H9 (cell line): ENCODE data around the gene ULK3. TPM values are rescaled to one million over a fixed set of nuclear protein-coding genes. Genes with fewer than 3 reads are reported as not detected.

Experiments
- DNase-seq: peaks from one replicate; pipeline ENCODE4 v3.0.0-alpha.2; 2017
- H2AFZ ChIP-seq: one replicate; pipeline ENCODE4 v1.6.1; 2013; ENCODE audit warnings: mild to moderate bottlenecking, low read length, control low read depth, moderate library complexity
- H2AK5ac ChIP-seq: 2 replicates; pipeline ENCODE4 v1.6.1; 2013; ENCODE audit warnings: low read length, control low read depth, mixed read lengths; ENCODE audit not compliant: insufficient read length
- H2BK120ac ChIP-seq: one replicate; pipeline ENCODE4 v1.6.1; 2013; ENCODE audit warnings: low read depth, mild to moderate bottlenecking, low read length, control low read depth, inconsistent platforms; ENCODE audit not compliant: poor library complexity, severe bottlenecking
- H2BK12ac ChIP-seq: 2 replicates; pipeline ENCODE4 v1.6.1; 2013; ENCODE audit warnings: low read length, control low read depth, mixed read lengths, low read depth; ENCODE audit not compliant: insufficient read length
- H2BK15ac ChIP-seq: 2 replicates; pipeline ENCODE4 v1.6.1; 2013; ENCODE audit warnings: low read depth, low read length, control low read depth
- H2BK20ac ChIP-seq: one replicate; pipeline ENCODE4 v1.6.1; 2013; ENCODE audit warnings: low read depth, mild to moderate bottlenecking, low read length, control low read depth, inconsistent platforms; ENCODE audit not compliant: poor library complexity, severe bottlenecking
- H2BK5ac ChIP-seq: 2 replicates; pipeline ENCODE4 v1.6.1; 2013; ENCODE audit warnings: low read length, control low read depth, mixed read lengths; ENCODE audit not compliant: insufficient read length
- H3K14ac ChIP-seq: 2 replicates; pipeline ENCODE4 v1.6.1; 2013; ENCODE audit warnings: low read length, control low read depth; ENCODE audit not compliant: insufficient read depth
- H3K18ac ChIP-seq: 2 replicates; pipeline ENCODE4 v1.6.1; 2013; ENCODE audit warnings: low read depth, mild to moderate bottlenecking, mixed read lengths, low read length, control low read depth; ENCODE audit not compliant: insufficient read length
- H3K23ac ChIP-seq: 2 replicates; pipeline ENCODE4 v1.6.1; 2013; ENCODE audit warnings: low read length, control low read depth, mixed read lengths, low read depth; ENCODE audit not compliant: insufficient read length
- H3K23me2 ChIP-seq: 2 replicates; pipeline ENCODE4 v1.6.1; 2013; ENCODE audit warnings: low read depth, mild to moderate bottlenecking, mixed read lengths, low read length, control low read depth; ENCODE audit not compliant: insufficient read length, poor library complexity, severe bottlenecking
- H3K27ac ChIP-seq: 2 replicates; pipeline ENCODE4 v1.5.1; 2013; ENCODE audit warnings: low read length, control low read depth, mixed read lengths, low read depth; ENCODE audit not compliant: insufficient read length
- H3K27me3 ChIP-seq: 2 replicates; pipeline ENCODE4 v1.6.1; 2013; ENCODE audit warnings: low read length, control low read depth, inconsistent platforms; ENCODE audit not compliant: insufficient read depth
- H3K4ac ChIP-seq: 2 replicates; pipeline ENCODE4 v1.6.1; 2013; ENCODE audit warnings: low read depth, mild to moderate bottlenecking, control low read depth, inconsistent platforms, low read length, moderate library complexity
- H3K4me1 ChIP-seq: 2 replicates; pipeline ENCODE4 v1.6.1; 2013; ENCODE audit warnings: low read length, control low read depth, inconsistent platforms; ENCODE audit not compliant: insufficient read depth
- H3K4me2 ChIP-seq: 2 replicates; pipeline ENCODE4 v1.6.1; 2013; ENCODE audit warnings: low read length, control low read depth, mixed read lengths; ENCODE audit not compliant: insufficient read length, insufficient read depth
- H3K56ac ChIP-seq: 2 replicates; pipeline ENCODE4 v1.6.1; 2013; ENCODE audit warnings: low read depth, mild to moderate bottlenecking, mixed read lengths, low read length, control low read depth; ENCODE audit not compliant: insufficient read length
- H3K79me1 ChIP-seq: 2 replicates; pipeline ENCODE4 v1.6.1; 2013; ENCODE audit warnings: low read depth, mild to moderate bottlenecking, moderate library complexity, low read length, control low read depth, inconsistent platforms; ENCODE audit not compliant: insufficient read depth, poor library complexity, severe bottlenecking
- H3K79me2 ChIP-seq: 2 replicates; pipeline ENCODE4 v1.6.1; 2013; ENCODE audit warnings: low read length, control low read depth, inconsistent platforms; ENCODE audit not compliant: insufficient read depth
- H3K9ac ChIP-seq: 2 replicates; pipeline ENCODE4 v1.6.1; 2013; ENCODE audit warnings: low read length, control low read depth, mixed read lengths; ENCODE audit not compliant: insufficient read length; ENCODE audit errors: extremely low read depth
- H3K9me3 ChIP-seq: one replicate; pipeline ENCODE4 v1.6.1; 2013; ENCODE audit warnings: low read depth, low read length, inconsistent platforms; ENCODE audit not compliant: control insufficient read depth
- H3T11ph ChIP-seq: one replicate; pipeline ENCODE4 v1.6.1; 2013; ENCODE audit warnings: mild to moderate bottlenecking, low read length, control low read depth, inconsistent platforms
- H4K20me1 ChIP-seq: one replicate; pipeline ENCODE4 v1.6.1; 2013; ENCODE audit not compliant: control insufficient read depth, insufficient read length, insufficient read depth
- H4K5ac ChIP-seq: 2 replicates; pipeline ENCODE4 v1.6.1; 2013; ENCODE audit warnings: low read depth, mild to moderate bottlenecking, mixed read lengths, low read length, control low read depth; ENCODE audit not compliant: insufficient read length
- H4K8ac ChIP-seq: replicated peaks from 2 replicates; pipeline ENCODE4 v1.6.1; 2013; ENCODE audit warnings: low read length, control low read depth, mixed read lengths, low read depth; ENCODE audit not compliant: insufficient read length
- H4K91ac ChIP-seq: 2 replicates; pipeline ENCODE4 v1.6.1; 2013; ENCODE audit warnings: low read depth, mild to moderate bottlenecking, moderate library complexity, mixed read lengths, low read length, control low read depth; ENCODE audit not compliant: insufficient read length
- H3K27ac Mint-ChIP-seq, 3 experiments: 2 replicates in 2 of 3; 3 replicates in 1 of 3; pipeline ENCODE4 v1.8.0; 2020 to 2021; ENCODE audit warnings: mixed read lengths in 3 of 3, mild to moderate bottlenecking in 1 of 3, moderate library complexity in 1 of 3
- H3K27me3 Mint-ChIP-seq: 2 replicates; pipeline ENCODE4 v1.8.0; 2021; ENCODE audit warnings: low read depth, mild to moderate bottlenecking, moderate library complexity, mixed read lengths
- H3K36me3 Mint-ChIP-seq, 3 experiments: 2 replicates in 2 of 3; 3 replicates in 1 of 3; pipeline ENCODE4 v1.8.0; 2020 to 2021; ENCODE audit warnings: low read depth in 3 of 3, mixed read lengths in 3 of 3; ENCODE audit not compliant: insufficient read depth in 1 of 3
- H3K4me1 Mint-ChIP-seq, 2 experiments: 2 replicates each; pipeline ENCODE4 v1.8.0; 2020; ENCODE audit warnings: mixed read lengths in 2 of 2
- H3K4me3 Mint-ChIP-seq, 2 experiments: 2 replicates in 1 of 2; 3 replicates in 1 of 2; pipeline ENCODE4 v1.8.0; 2020 to 2021; ENCODE audit warnings: mild to moderate bottlenecking in 2 of 2, mixed read lengths in 2 of 2, moderate library complexity in 1 of 2
- H3K9me3 Mint-ChIP-seq, 2 experiments: 2 replicates in 1 of 2; 3 replicates in 1 of 2; pipeline ENCODE4 v1.8.0; 2020; ENCODE audit warnings: mild to moderate bottlenecking in 2 of 2, mixed read lengths in 2 of 2, moderate library complexity in 1 of 2
- CTCF ChIP-seq: fragments of 200-600 bp; sonication (generic); conservative IDR thresholded peaks from 3 replicates; pipeline ENCODE4 v1.8.0; 2021; ENCODE audit warnings: antibody characterized with exemption, mild to moderate bottlenecking
- WGBS: extraction: QIAGEN DNeasy Blood & Tissue Kit; methylation state at CpG from one replicate; pipeline ENCODE4 v1.1.7; 2013; ENCODE audit warnings: missing lambda C conversion rate, low lambda C conversion rate, mixed read lengths; ENCODE audit not compliant: insufficient read length; ENCODE audit errors: extremely low coverage; 5-methylcytosine and 5-hydroxymethylcytosine counted together
- total RNA-seq: library from RNA; stranded (reverse); gene quantifications from 2 replicates; pipeline ENCODE4 v1.2.1, GENCODE V29; 2021

ULK3 gene
- total RNA-seq, 1 experiment from 2014 or later, result 34.0 TPM

GRCh38 chr15:74889883-74890664, 47.1 kb upstream of the ULK3 start, which contains the start of gene MPI:
Gene MPI (plus strand): TSS chr15:74890042. CDS start chr15:74890074, 32 bp downstream.
- Histone ChIP-seq H3K27me3 (no peaks in the 10 kb centered on the region), H3K79me2 (no peaks in the 10 kb centered on the region), H4K91ac (no peak within 1 kb of the TSS), H2AFZ (peak within 1 kb of the TSS; percentile 83), H3K27ac (no peak within 1 kb of the TSS), H3K4me2 (peak within 1 kb of the TSS; percentile 69), H2BK20ac (no peak within 1 kb of the TSS), H3K9ac (peak within 1 kb of the TSS; percentile 56), H3K56ac (peak within 1 kb of the TSS; percentile 12), H4K5ac (no peak within 1 kb of the TSS), H2BK15ac (no peak within 1 kb of the TSS), H3K23me2 (peaks cover 11% of the 10 kb centered on the region), H2BK12ac (no peak within 1 kb of the TSS), H3T11ph (no peak within 1 kb of the TSS), H3K23ac (no peak within 1 kb of the TSS), H3K9me3 (no peaks in the 10 kb centered on the region), H4K20me1 (no peaks in the 10 kb centered on the region), H2BK120ac (no peak within 1 kb of the TSS), H3K4me1 (no peaks in the 10 kb centered on the region), H2AK5ac (no peak within 1 kb of the TSS), H3K14ac (peak within 1 kb of the TSS; percentile 80), H2BK5ac (no peak within 1 kb of the TSS), H3K79me1 (no peaks in the 10 kb centered on the region), H4K8ac (no peak within 1 kb of the TSS), H3K4ac (no peak within 1 kb of the TSS), H3K18ac (peak within 1 kb of the TSS; percentile 68)
- no peaks in the 10 kb centered on the region; a peak in 1 of 5 replicates for H3K9me3 Mint-ChIP-seq
- TF ChIP-seq CTCF, result no peak
- peaks cover 19 to 25% of the 10 kb centered on the region in 2 experiments for H3K4me1 Mint-ChIP-seq
- peak within 1 kb of the TSS; percentile 80 to 96 (median 94); a peak in 6 of 7 replicates for H3K27ac Mint-ChIP-seq
- peaks cover under 1% of the 10 kb centered on the region; the same call in 1 of the 2 replicates for H3K27me3 Mint-ChIP-seq
- DNase-seq, result peak; percentile 89
- peak within 1 kb of the TSS; percentile 86 to 90 for H3K4me3 Mint-ChIP-seq
- H3K36me3 Mint-ChIP-seq, result peaks cover 15 to 34% (median 25%) of the 10 kb centered on the region in 3 experiments; a peak in 6 of 7 replicates
- WGBS, result no CpG with 5 or more reads among the region's 47 CpGs
